Fibroblast of skin of left quadriceps (primary cell): ENCODE measurements around the gene TRAPPC10.
"Not testable (repeated sequence)": the region's sequence is repeated elsewhere in the genome, so short reads cannot be mapped to it uniquely, and the experiment has no call there.

Experiments
- DNase-seq, 2 experiments: peaks; one replicate each; pipeline ENCODE4 v3.0.0-alpha.2; 2013; ENCODE audit warnings: low read depth in 2 of 2

Gene TRAPPC10

GRCh38 chr21:44089001-44089911 lies 77.1 kb downstream of the TRAPPC10 start:
- DNase-seq: no peak

GRCh38 chr21:44090325-44090724 lies 78.2 kb downstream of the TRAPPC10 start:
- DNase-seq: no peak

GRCh38 chr21:44092211-44092610 lies 80.1 kb downstream of the TRAPPC10 start:
- no peak for DNase-seq

- no peak for DNase-seq
Measured at GRCh38 chr21:44093761-44094160, 81.7 kb downstream of the TRAPPC10 start.

- DNase-seq: no peak
Measured at GRCh38 chr21:44094832-44095231, 82.7 kb downstream of the TRAPPC10 start.

- DNase-seq: not testable (repeated sequence)
Measured at GRCh38 chr21:44098507-44098906, 86.4 kb downstream of the TRAPPC10 start.

GRCh38 chr21:44098964-44099363 lies 86.9 kb downstream of the TRAPPC10 start:
- DNase-seq: not testable (repeated sequence)

GRCh38 chr21:44107026-44107501 lies 95.0 kb downstream of the TRAPPC10 start, which contains the start of gene PWP2:
Gene PWP2, plus strand, starts transcription at chr21:44107399. Its CDS starts 18 bp downstream, at chr21:44107417.
- not testable (repeated sequence) for DNase-seq

GRCh38 chr21:44107589-44107988 lies 95.5 kb downstream of the TRAPPC10 start:
- DNase-seq: not testable (repeated sequence)

- not testable (repeated sequence) for DNase-seq
Measured at GRCh38 chr21:44113702-44114371, 101.7 kb downstream of the TRAPPC10 start.

GRCh38 chr21:44122131-44122530 lies 110.0 kb downstream of the TRAPPC10 start:
- DNase-seq: not testable (repeated sequence)

GRCh38 chr21:44127827-44128226 lies 115.7 kb downstream of the TRAPPC10 start:
- not testable (repeated sequence) for DNase-seq

GRCh38 chr21:44133715-44134057 lies 121.6 kb downstream of the TRAPPC10 start:
- DNase-seq: not testable (repeated sequence)

- DNase-seq: not testable (repeated sequence)
Measured at GRCh38 chr21:44134732-44135131, 122.6 kb downstream of the TRAPPC10 start.

GRCh38 chr21:44138039-44138438 lies 125.9 kb downstream of the TRAPPC10 start:
- not testable (repeated sequence) for DNase-seq

- DNase-seq: not testable (repeated sequence)
Measured at GRCh38 chr21:44139787-44140551, 127.9 kb downstream of the TRAPPC10 start.

GRCh38 chr21:44140552-44140932 lies 128.4 kb downstream of the TRAPPC10 start:
- not testable (repeated sequence) for DNase-seq

GRCh38 chr21:44142470-44142869 lies 130.4 kb downstream of the TRAPPC10 start:
- not testable (repeated sequence) for DNase-seq

GRCh38 chr21:44143380-44143779 lies 131.3 kb downstream of the TRAPPC10 start:
- not testable (repeated sequence) for DNase-seq

GRCh38 chr21:44143996-44144395 lies 131.9 kb downstream of the TRAPPC10 start:
- DNase-seq: not testable (repeated sequence)

- DNase-seq: not testable (repeated sequence)
Measured at GRCh38 chr21:44144784-44145602, 132.9 kb downstream of the TRAPPC10 start.
